Loucy (cell line): Measurements from ENCODE around the gene ABHD5.

Experiments
- H2AFZ ChIP-seq: fragments of 200-600 bp; sonication (generic); 2 replicates; pipeline ENCODE4 v1.6.0; 2016; ENCODE audit warnings: antibody characterized with exemption, mild to moderate bottlenecking, low read length, moderate library complexity
- H3F3A ChIP-seq: fragments of 200-600 bp; 2 replicates; pipeline ENCODE4 v1.6.0; 2016; ENCODE audit warnings: antibody characterized with exemption, low read depth, mild to moderate bottlenecking
- H3K27me3 ChIP-seq: fragments of 200-600 bp; sonication (generic); 2 replicates; pipeline ENCODE4 v1.6.1; 2014; ENCODE audit warnings: low read length, mild to moderate bottlenecking; ENCODE audit not compliant: insufficient read depth, poor library complexity, severe bottlenecking
- H3K36me3 ChIP-seq: fragments of 200-600 bp; sonication (generic); 2 replicates; pipeline ENCODE4 v1.6.1; 2016; ENCODE audit warnings: low read length; ENCODE audit not compliant: insufficient read depth
- H3K4me1 ChIP-seq: fragments of 200-600 bp; sonication (generic); 2 replicates; pipeline ENCODE4 v1.5.1; 2014; ENCODE audit warnings: low read length, mild to moderate bottlenecking; ENCODE audit not compliant: insufficient read depth, poor library complexity, severe bottlenecking
- H3K4me2 ChIP-seq: fragments of 200-600 bp; sonication (generic); 2 replicates; pipeline ENCODE4 v1.6.0; 2014; ENCODE audit warnings: antibody characterized with exemption, low read length, low read depth, mild to moderate bottlenecking; ENCODE audit not compliant: poor library complexity, severe bottlenecking
- H3K4me3 ChIP-seq: fragments of 200-600 bp; sonication (generic); 2 replicates; pipeline ENCODE4 v1.5.1; 2014; ENCODE audit warnings: low read length, mild to moderate bottlenecking, mixed read lengths; ENCODE audit not compliant: poor library complexity, severe bottlenecking
- H3K79me2 ChIP-seq: fragments of 200-600 bp; sonication (generic); 2 replicates; pipeline ENCODE4 v1.6.1; 2014; ENCODE audit warnings: low read length; ENCODE audit not compliant: insufficient read depth
- H3K9ac ChIP-seq: fragments of 200-600 bp; sonication (generic); 2 replicates; pipeline ENCODE4 v1.6.0; 2014; ENCODE audit warnings: mild to moderate bottlenecking, low read depth, low read length, moderate library complexity; ENCODE audit not compliant: poor library complexity, severe bottlenecking
- H3K9me2 ChIP-seq: fragments of 200-600 bp; sonication (generic); replicated peaks from 2 replicates; pipeline ENCODE4 v1.6.1; 2016; ENCODE audit warnings: low read depth, low read length, mixed read lengths
- H3K9me3 ChIP-seq: fragments of 200-600 bp; sonication (generic); 2 replicates; pipeline ENCODE4 v1.6.1; 2014; ENCODE audit warnings: mild to moderate bottlenecking, antibody characterized with exemption, low read length, low read depth; ENCODE audit not compliant: insufficient read depth
- H4K20me1 ChIP-seq: fragments of 200-600 bp; sonication (generic); 2 replicates; pipeline ENCODE4 v1.6.0; 2014; ENCODE audit warnings: antibody characterized with exemption, low read length, mild to moderate bottlenecking; ENCODE audit not compliant: insufficient read depth, poor library complexity, severe bottlenecking
- EZH2phosphoT487 ChIP-seq: fragments of 200-600 bp; IDR thresholded peaks from 2 replicates; pipeline ENCODE4 v1.6.1; 2018; ENCODE audit warnings: antibody characterized with exemption, mild to moderate bottlenecking, moderate library complexity, borderline replicate concordance
- TF ChIP-seq, protein P1 (sequence below): fragments of 200-600 bp; sonication (generic); conservative IDR thresholded peaks from 2 replicates; pipeline ENCODE4 v1.5.1; 2014; ENCODE audit warnings: mild to moderate bottlenecking, antibody characterized with exemption, low read length

The ABHD5 gene

DNA sequence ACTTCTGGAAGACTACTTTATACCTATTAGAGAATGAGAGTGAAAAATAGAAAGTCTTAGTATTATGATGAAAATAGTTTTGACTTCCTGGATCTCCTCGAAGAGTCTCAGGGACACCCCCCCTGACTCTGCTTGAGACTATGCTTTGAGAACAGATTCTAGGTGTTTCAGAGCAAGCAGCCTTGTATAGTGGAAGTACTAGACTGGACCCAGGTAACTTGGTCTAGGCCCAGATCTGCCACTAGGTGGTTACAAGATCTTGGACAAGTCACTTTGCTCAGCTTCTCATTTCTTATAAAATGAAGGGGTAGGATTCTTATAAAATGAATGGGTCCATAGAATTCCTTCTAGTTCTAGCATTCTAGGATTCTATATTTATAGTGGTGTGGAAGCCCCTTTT lies 9.1 kb downstream of the ABHD5 start:
- TF ChIP-seq, protein P1, sequence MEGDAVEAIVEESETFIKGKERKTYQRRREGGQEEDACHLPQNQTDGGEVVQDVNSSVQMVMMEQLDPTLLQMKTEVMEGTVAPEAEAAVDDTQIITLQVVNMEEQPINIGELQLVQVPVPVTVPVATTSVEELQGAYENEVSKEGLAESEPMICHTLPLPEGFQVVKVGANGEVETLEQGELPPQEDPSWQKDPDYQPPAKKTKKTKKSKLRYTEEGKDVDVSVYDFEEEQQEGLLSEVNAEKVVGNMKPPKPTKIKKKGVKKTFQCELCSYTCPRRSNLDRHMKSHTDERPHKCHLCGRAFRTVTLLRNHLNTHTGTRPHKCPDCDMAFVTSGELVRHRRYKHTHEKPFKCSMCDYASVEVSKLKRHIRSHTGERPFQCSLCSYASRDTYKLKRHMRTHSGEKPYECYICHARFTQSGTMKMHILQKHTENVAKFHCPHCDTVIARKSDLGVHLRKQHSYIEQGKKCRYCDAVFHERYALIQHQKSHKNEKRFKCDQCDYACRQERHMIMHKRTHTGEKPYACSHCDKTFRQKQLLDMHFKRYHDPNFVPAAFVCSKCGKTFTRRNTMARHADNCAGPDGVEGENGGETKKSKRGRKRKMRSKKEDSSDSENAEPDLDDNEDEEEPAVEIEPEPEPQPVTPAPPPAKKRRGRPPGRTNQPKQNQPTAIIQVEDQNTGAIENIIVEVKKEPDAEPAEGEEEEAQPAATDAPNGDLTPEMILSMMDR: peak; percentile 53
- no peak for TF ChIP-seq EZH2phosphoT487
- H3K4me3 ChIP-seq: no peak overlapping the region
- H3K9ac ChIP-seq: no peak overlapping the region
- no peak overlapping the region for H2AFZ ChIP-seq
- H3K9me2 ChIP-seq: no peaks in the 10 kb centered on the region
- H3K79me2 ChIP-seq: peaks cover 33% of the 10 kb centered on the region
- H3F3A ChIP-seq: no peaks in the 10 kb centered on the region
- no peaks in the 10 kb centered on the region for H3K27me3 ChIP-seq
- H3K9me3 ChIP-seq: no peaks in the 10 kb centered on the region
- peaks cover 20% of the 10 kb centered on the region for H3K4me1 ChIP-seq
- no peaks in the 10 kb centered on the region for H4K20me1 ChIP-seq
- H3K36me3 ChIP-seq: peaks cover 21% of the 10 kb centered on the region; the same call in 1 of the 2 replicates
- H3K4me2 ChIP-seq: no peak overlapping the region

DNA sequence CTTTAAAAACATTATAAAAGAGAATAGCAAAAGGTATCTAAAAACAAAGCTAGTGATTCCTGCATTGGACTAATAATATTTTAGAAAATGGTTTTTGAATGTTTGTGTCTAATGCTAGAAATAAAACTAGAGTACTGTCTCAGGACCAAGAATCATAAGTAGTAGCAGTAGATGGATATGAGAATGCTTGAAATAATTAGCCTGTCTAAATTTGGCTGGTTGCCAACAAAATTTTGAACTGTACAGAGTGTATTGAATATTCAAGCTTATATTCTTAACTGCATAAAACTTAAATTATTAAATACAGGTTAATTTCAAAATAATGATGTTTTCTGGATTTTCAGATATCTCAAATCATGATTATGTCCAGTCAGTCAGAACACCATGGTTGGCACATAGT lies 14.0 kb downstream of the ABHD5 start:
- Histone ChIP-seq H3K36me3 (peaks cover 26% of the 10 kb centered on the region; the same call in 1 of the 2 replicates), H2AFZ (no peak overlapping the region), H3K79me2 (no peaks in the 10 kb centered on the region), H4K20me1 (no peaks in the 10 kb centered on the region), H3K9me2 (no peaks in the 10 kb centered on the region), H3K4me3 (no peak overlapping the region), H3F3A (no peaks in the 10 kb centered on the region), H3K4me2 (no peak overlapping the region), H3K9me3 (no peaks in the 10 kb centered on the region), H3K9ac (no peak overlapping the region), H3K4me1 (no peaks in the 10 kb centered on the region), H3K27me3 (no peaks in the 10 kb centered on the region)
- TF ChIP-seq EZH2phosphoT487: no peak
- TF ChIP-seq, protein P1: no peak

DNA sequence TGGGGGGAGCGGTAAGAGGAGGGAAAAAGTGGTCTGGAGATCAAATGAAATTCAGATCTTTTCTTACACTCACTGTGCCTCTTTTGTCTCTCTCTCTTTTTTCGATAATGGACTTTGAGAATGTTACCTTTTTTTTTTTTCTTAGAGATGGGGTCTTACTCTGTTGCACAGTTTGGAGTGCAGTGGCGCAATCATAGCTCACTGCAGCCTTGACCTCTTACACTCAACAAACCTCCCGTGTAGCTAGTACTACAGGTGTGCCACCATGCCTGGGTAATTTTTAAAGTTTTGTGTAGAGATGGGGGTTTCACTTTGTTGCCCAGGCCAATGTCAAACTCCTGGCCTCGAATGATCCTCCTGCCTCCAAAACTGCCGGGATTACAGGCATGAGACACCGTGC lies 15.6 kb downstream of the ABHD5 start:
- H3K27me3 ChIP-seq: no peaks in the 10 kb centered on the region
- H2AFZ ChIP-seq: no peak overlapping the region
- no peaks in the 10 kb centered on the region for H3F3A ChIP-seq
- H3K9me2 ChIP-seq: no peaks in the 10 kb centered on the region
- TF ChIP-seq EZH2phosphoT487: no peak
- TF ChIP-seq, protein P1: no peak
- no peaks in the 10 kb centered on the region for H4K20me1 ChIP-seq
- no peaks in the 10 kb centered on the region for H3K4me1 ChIP-seq
- no peaks in the 10 kb centered on the region for H3K79me2 ChIP-seq
- H3K9me3 ChIP-seq: no peaks in the 10 kb centered on the region
- H3K36me3 ChIP-seq: peaks cover 20% of the 10 kb centered on the region; the same call in 1 of the 2 replicates
- no peak overlapping the region for H3K4me2 ChIP-seq
- H3K4me3 ChIP-seq: no peak overlapping the region
- no peak overlapping the region for H3K9ac ChIP-seq
